Measurements from ENCODE around the gene GALP.

DNA sequence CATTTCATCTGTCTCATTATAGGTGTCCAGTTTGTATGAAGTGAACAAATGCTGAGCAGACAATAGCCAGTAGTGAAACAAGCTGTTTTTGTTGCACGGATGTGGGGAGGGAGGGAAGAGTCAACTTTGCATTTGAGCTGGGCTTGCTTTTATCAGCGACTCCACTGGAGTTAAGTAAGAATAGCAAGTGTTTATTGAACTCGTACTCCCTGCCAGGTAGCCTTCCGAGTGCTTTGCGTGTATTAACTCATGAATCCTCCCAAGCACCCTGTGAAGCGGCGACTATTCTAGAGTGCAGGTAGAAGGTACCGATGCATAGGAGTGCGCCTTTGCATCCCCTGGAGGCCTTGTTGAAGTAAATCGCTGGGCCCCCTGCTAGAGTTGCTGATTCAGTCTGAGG is 39.4 kb upstream of the GALP start:
- TF ChIP-seq EZH2 (IDR thresholded peaks at IDR 0.05; ENCODE audit: low read length, unreplicated experiment) (no peak), EZH2phosphoT487 (IDR thresholded peaks at IDR 0.05; ENCODE audit: borderline replicate concordance, low read length) (no peak)
- TF ChIP-seq, protein P1, sequence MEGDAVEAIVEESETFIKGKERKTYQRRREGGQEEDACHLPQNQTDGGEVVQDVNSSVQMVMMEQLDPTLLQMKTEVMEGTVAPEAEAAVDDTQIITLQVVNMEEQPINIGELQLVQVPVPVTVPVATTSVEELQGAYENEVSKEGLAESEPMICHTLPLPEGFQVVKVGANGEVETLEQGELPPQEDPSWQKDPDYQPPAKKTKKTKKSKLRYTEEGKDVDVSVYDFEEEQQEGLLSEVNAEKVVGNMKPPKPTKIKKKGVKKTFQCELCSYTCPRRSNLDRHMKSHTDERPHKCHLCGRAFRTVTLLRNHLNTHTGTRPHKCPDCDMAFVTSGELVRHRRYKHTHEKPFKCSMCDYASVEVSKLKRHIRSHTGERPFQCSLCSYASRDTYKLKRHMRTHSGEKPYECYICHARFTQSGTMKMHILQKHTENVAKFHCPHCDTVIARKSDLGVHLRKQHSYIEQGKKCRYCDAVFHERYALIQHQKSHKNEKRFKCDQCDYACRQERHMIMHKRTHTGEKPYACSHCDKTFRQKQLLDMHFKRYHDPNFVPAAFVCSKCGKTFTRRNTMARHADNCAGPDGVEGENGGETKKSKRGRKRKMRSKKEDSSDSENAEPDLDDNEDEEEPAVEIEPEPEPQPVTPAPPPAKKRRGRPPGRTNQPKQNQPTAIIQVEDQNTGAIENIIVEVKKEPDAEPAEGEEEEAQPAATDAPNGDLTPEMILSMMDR (conservative IDR thresholded peaks at IDR 0.05; ENCODE audit: low read depth, low read length) = no peak
